Naive thymus-derived CD4-positive, alpha-beta T cell (primary cell): Measurements from ENCODE around the gene SCYGR6. TPM values are rescaled to one million over a fixed set of nuclear protein-coding genes. Genes with fewer than 3 reads are reported as not detected.
"Not testable (repeated sequence)": the region's sequence is repeated elsewhere in the genome, so short reads cannot be mapped to it uniquely, and the experiment has no call there.

Experiments
- ATAC-seq: fragments of 150-1000 bp; cut with Tn5 transposase; 2 replicates; pipeline ENCODE4 v1.10.0; 2021; ENCODE audit warnings: mild to moderate bottlenecking, moderate library complexity
- CTCF ChIA-PET: fragments of 350-600 bp; sonication (Branson Sonifier 250); formaldehyde crosslinking; loops from one replicate; lab custom pipeline; 2021; ENCODE audit warnings: antibody characterized with exemption; lab: Charles Lee
- POLR2A ChIA-PET: fragments of 350-600 bp; sonication (Branson Sonifier 250); formaldehyde crosslinking; loops from one replicate; lab custom pipeline; 2021; ENCODE audit warnings: antibody characterized with exemption, inconsistent platforms; lab: Charles Lee
- DNase-seq, 9 donors: peaks; one replicate each; pipeline versions ENCODE4 v3.0.0 to v3.0.0-alpha.2; 2020 to 2022; ENCODE audit warnings: mixed read lengths in 1 of 9
- H3K27ac ChIP-seq: one replicate; pipeline ENCODE4 v1.7.0; 2013; ENCODE audit warnings: mild to moderate bottlenecking, low read depth, low read length, moderate library complexity
- H3K27me3 ChIP-seq, 2 donors: one replicate each; pipeline ENCODE4 v1.7.0; 2013; ENCODE audit warnings: low read length in 2 of 2, mild to moderate bottlenecking in 2 of 2, moderate library complexity in 2 of 2; ENCODE audit not compliant: control insufficient read depth in 2 of 2, insufficient read depth in 2 of 2
- H3K36me3 ChIP-seq, 3 experiments: 1 replicate in 2 of 3; 2 replicates in 1 of 3; pipeline ENCODE4 v1.7.0; 2013; ENCODE audit warnings: low read length in 3 of 3, mild to moderate bottlenecking in 3 of 3, moderate library complexity in 1 of 3; ENCODE audit not compliant: insufficient read depth in 3 of 3, control insufficient read depth in 2 of 3
- H3K4me1 ChIP-seq, 2 donors: one replicate each; pipeline ENCODE4 v1.7.0; 2013; ENCODE audit warnings: low read length in 2 of 2, mild to moderate bottlenecking in 2 of 2, moderate library complexity in 1 of 2; ENCODE audit not compliant: control insufficient read depth in 2 of 2, insufficient read depth in 2 of 2
- H3K4me3 ChIP-seq: 2 replicates; pipeline ENCODE4 v1.7.0; 2013; ENCODE audit warnings: mild to moderate bottlenecking, low read length
- H3K9me3 ChIP-seq, 3 experiments: 1 replicate in 2 of 3; 2 replicates in 1 of 3; pipeline ENCODE4 v1.7.0; 2013; ENCODE audit warnings: low read length in 3 of 3; ENCODE audit not compliant: control insufficient read depth in 2 of 3
- H3K27ac Mint-ChIP-seq, 9 donors: one replicate each; pipeline ENCODE4 v1.8.0; 2020 to 2022; ENCODE audit warnings: mixed read lengths in 9 of 9, mild to moderate bottlenecking in 8 of 9, moderate library complexity in 5 of 9, inconsistent platforms in 2 of 9
- H3K27me3 Mint-ChIP-seq, 5 donors: one replicate each; pipeline ENCODE4 v1.8.0; 2021 to 2022; ENCODE audit warnings: mixed read lengths in 5 of 5, mild to moderate bottlenecking in 1 of 5
- H3K36me3 Mint-ChIP-seq, 5 donors: one replicate each; pipeline ENCODE4 v1.8.0; 2020 to 2022; ENCODE audit warnings: mixed read lengths in 5 of 5, mild to moderate bottlenecking in 3 of 5, inconsistent platforms in 1 of 5
- H3K4me1 Mint-ChIP-seq, 7 donors: one replicate each; pipeline ENCODE4 v1.8.0; 2020 to 2022; ENCODE audit warnings: mixed read lengths in 7 of 7, mild to moderate bottlenecking in 3 of 7, inconsistent platforms in 1 of 7
- H3K4me3 Mint-ChIP-seq, 10 donors: one replicate each; pipeline ENCODE4 v1.8.0; 2020 to 2022; ENCODE audit warnings: mild to moderate bottlenecking in 10 of 10, mixed read lengths in 10 of 10, moderate library complexity in 6 of 10, inconsistent platforms in 2 of 10
- H3K9me3 Mint-ChIP-seq, 11 donors: one replicate each; pipeline ENCODE4 v1.8.0; 2020 to 2022; ENCODE audit warnings: mixed read lengths in 11 of 11, mild to moderate bottlenecking in 4 of 11, inconsistent platforms in 1 of 11, moderate library complexity in 1 of 11
- intact Hi-C, 2 donors: fragments of 100-400 bp; cut with micrococcal nuclease; formaldehyde crosslinking; loops; one replicate each; pipeline ENCODE4 v1.15.1; 2023
- polyA plus RNA-seq, 2 donors: library from polyadenylated mRNA; unstranded; fragments of 300-500 nt; fragmentation: Illumina TruSeq; gene quantifications; one replicate each; pipeline ENCODE4 v1.2.3, GENCODE V29; 2021
- total RNA-seq, 6 experiments: library from RNA in 5 of 6; stranded (reverse) in 5 of 6; gene quantifications; 1 replicate in 5 of 6; 2 replicates in 1 of 6; pipeline ENCODE4 v1.2.3 and lab custom pipeline; 2021 to 2026

SCYGR6 gene
- total and polyA plus RNA-seq, 7 experiments from 2014 or later, result not detected

DNA sequence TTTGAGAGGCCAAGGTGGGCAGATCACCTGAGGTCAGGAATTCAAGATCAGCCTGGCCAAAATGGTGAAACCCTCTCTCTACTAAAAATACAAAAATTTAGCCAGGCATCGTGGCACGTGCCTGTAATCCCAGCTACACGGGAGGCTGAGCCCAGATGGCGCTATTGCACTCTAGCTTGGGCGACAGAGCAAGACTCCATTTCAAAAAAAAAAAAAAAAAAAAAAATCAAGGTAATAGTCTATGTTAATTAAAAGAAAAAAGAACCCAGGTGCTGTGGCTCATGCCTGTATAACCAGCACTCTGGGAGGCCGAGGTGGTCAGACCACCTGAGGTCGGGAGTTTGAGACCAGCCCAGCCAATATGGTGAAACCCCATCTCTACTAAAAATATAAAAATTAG, 16.1 kb upstream of the SCYGR6 start:
- intact Hi-C loops, H3K36me3 Mint-ChIP-seq, H3K4me1 Mint-ChIP-seq, H3K27me3 ChIP-seq, CTCF ChIA-PET, H3K4me3 ChIP-seq, H3K27ac ChIP-seq, H3K4me1 ChIP-seq, H3K27ac Mint-ChIP-seq, H3K9me3 ChIP-seq, H3K36me3 ChIP-seq, POLR2A ChIA-PET, DNase-seq, H3K9me3 Mint-ChIP-seq, H3K4me3 Mint-ChIP-seq, ATAC-seq: not testable (repeated sequence)
- peaks cover 0 to 38% (median 2%) of the 10 kb centered on the region in 5 donors for H3K27me3 Mint-ChIP-seq

DNA sequence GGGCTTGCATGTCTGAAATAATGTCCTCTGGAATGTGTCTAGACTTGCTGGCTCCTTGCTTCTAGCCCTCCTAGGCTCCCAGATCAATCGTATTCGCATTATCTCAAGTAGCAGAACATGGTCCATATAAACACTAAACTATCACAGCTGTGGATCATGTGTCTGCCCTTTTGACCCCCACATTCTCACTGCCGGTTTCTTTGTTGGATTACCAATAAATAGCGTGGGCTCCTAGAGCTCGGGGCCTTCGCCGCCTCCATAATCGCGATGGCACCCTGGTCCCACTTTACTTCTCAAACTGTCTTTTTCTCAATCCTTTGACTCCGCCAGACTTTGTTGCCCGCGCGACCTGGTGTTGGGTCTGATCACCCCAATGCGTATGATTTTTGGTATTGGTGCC, 14.8 kb upstream of the SCYGR6 start:
- CTCF ChIA-PET, result no interaction called here

DNA sequence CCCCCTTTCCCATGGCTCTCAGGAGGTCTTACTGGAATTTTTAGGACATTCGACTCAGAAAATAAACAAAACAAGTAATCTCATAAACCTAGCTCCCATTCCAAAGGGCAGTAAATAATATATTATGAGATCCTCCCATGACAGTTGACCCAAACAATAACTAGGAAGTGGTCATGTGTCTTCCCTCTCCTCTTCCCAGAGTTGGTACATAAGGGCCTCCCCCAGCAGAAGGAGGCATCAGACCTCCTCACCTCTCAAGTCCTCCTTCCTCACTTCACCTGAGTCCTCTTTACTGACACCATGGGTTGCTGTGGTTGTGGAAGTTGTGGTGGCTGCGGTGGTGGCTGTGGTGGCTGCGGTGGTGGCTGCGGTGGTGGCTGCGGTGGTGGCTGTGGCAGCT, 3.5 kb upstream of the SCYGR6 start, which contains the start of gene SCYGR7:
SCYGR7 (plus strand) TSS at position 301 of the 400 bp plus-strand sequence; CDS start at position 301, 0 bp downstream.
- no peak for DNase-seq
- H3K36me3 Mint-ChIP-seq, result no peaks in the 10 kb centered on the region
- Histone ChIP-seq H3K4me3 (no peak within 1 kb of the TSS), H3K36me3 (no peaks in the 10 kb centered on the region), H3K9me3 (no peaks in the 10 kb centered on the region), H3K27ac (no peak within 1 kb of the TSS), H3K4me1 (no peaks in the 10 kb centered on the region), H3K27me3 (no peaks in the 10 kb centered on the region)
- H3K4me1 Mint-ChIP-seq, result peaks cover 0 to 2% (median 0%) of the 10 kb centered on the region in 7 donors
- no peak for ATAC-seq
- no peak within 1 kb of the TSS for H3K4me3 Mint-ChIP-seq
- peaks cover 1 to 31% (median 19%) of the 10 kb centered on the region in 5 donors for H3K27me3 Mint-ChIP-seq
- ChIA-PET CTCF (no interaction called here), POLR2A (no interaction called here)
- intact Hi-C loops, result no loop called here
- H3K9me3 Mint-ChIP-seq, result peaks cover 0 to 3% (median 0%) of the 10 kb centered on the region in 11 donors
- no peak within 1 kb of the TSS for H3K27ac Mint-ChIP-seq

More for the DNA sequence above, 14.8 kb upstream of the SCYGR6 start:
- no peaks in the 10 kb centered on the region for H3K9me3 ChIP-seq
- H3K27me3 ChIP-seq, result no peaks in the 10 kb centered on the region
- intact Hi-C loops, result no loop called here
- DNase-seq (no peak), ATAC-seq (no peak)
- H3K27ac Mint-ChIP-seq, result no peak overlapping the region
- H3K4me3 ChIP-seq, result no peak overlapping the region
- H3K9me3 Mint-ChIP-seq, result peaks cover 0 to 4% (median 0%) of the 10 kb centered on the region in 11 donors
- no peak overlapping the region for H3K4me3 Mint-ChIP-seq
- POLR2A ChIA-PET, result no interaction called here
- no peaks in the 10 kb centered on the region for H3K4me1 ChIP-seq
- H3K4me1 Mint-ChIP-seq, result no peaks in the 10 kb centered on the region
- H3K36me3 ChIP-seq, result no peaks in the 10 kb centered on the region
- no peaks in the 10 kb centered on the region for H3K36me3 Mint-ChIP-seq
- no peak overlapping the region for H3K27ac ChIP-seq
- H3K27me3 Mint-ChIP-seq, result peaks cover 0 to 34% (median 2%) of the 10 kb centered on the region in 5 donors

DNA sequence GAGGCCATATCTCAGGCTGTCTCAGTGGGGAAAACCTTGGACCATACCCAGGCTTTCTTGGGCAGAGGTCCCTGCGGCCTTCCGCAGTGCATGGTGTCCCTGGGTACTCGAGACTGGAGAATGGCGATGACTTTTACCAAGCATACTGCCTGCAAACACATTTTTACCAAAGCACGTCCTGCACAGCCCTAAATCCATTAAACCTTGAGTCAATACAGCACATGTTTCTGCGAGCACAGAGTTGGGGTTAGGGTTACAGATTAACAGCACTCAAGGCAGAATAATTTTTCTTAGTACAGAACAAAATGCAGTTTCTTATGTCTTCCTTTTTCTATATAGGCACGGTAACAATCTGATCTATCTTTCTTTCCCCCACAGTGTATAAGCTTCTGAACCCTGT, 1.7 kb downstream of the SCYGR6 start:
- H3K9me3 ChIP-seq, H3K36me3 ChIP-seq, CTCF ChIA-PET, DNase-seq, H3K4me3 ChIP-seq, H3K4me1 Mint-ChIP-seq, H3K27ac Mint-ChIP-seq, H3K4me3 Mint-ChIP-seq, H3K9me3 Mint-ChIP-seq, H3K27ac ChIP-seq, intact Hi-C loops, H3K36me3 Mint-ChIP-seq, ATAC-seq, POLR2A ChIA-PET, H3K4me1 ChIP-seq, H3K27me3 ChIP-seq: not testable (repeated sequence)
- peaks cover 0 to 36% (median 31%) of the 10 kb centered on the region in 5 donors for H3K27me3 Mint-ChIP-seq

DNA sequence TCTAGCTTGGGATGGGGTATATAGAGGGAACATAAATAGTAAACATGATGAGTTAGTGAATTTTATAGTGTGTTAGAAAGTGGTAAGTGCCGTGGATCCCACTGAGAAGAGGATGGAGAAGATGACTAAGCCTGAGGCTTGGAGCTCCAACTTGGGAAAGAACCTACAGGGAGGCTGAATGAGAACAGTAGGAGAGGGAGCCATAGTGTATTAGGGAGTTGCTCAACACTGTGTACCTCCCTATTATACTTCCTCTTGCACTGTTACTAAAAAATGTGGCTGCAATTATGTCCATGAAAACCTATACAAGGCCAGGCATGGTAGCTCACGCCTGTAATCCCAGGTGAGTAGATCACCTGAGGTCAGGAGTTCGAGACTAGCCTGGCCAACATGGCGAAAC, 3.9 kb downstream of the SCYGR6 start:
- no peaks in the 10 kb centered on the region for H3K36me3 ChIP-seq
- H3K27me3 ChIP-seq, result peaks cover 0 to 3% of the 10 kb centered on the region in 2 donors
- no peak overlapping the region for H3K4me3 ChIP-seq
- Mint-ChIP-seq H3K9me3 (peaks cover 0 to 2% (median 0%) of the 10 kb centered on the region in 11 donors), H3K27ac (no peak overlapping the region), H3K27me3 (peaks cover 13 to 48% (median 39%) of the 10 kb centered on the region in 5 donors), H3K4me1 (peaks cover 0 to 7% (median 0%) of the 10 kb centered on the region in 7 donors), H3K4me3 (no peak overlapping the region), H3K36me3 (no peaks in the 10 kb centered on the region)
- no peak overlapping the region for H3K27ac ChIP-seq
- DNase-seq (no peak), ATAC-seq (no peak)
- POLR2A ChIA-PET, result no interaction called here
- intact Hi-C loops, result no loop called here
- no peaks in the 10 kb centered on the region for H3K4me1 ChIP-seq
- H3K9me3 ChIP-seq, result no peaks in the 10 kb centered on the region
- CTCF ChIA-PET, result no interaction called here

DNA sequence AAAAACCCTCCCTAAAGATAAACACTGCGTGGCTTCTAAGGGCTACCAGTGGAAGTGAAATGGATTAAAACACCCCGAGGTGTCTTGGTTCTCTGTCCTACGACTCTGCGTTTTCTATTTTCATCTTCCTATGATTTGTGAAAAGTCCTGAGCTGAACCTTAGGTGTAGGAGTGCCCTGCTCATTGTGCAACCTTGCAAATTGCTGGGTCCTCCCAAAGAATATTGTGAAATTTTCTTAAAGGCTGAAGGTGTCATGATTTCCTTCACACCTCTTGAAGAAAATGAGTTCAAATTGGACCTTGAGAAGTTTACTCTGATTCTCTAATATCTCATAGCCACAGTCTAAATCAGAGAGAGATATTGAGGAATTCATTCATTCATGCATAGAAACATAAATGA, 4.9 kb downstream of the SCYGR6 start:
- no peaks in the 10 kb centered on the region for H3K9me3 ChIP-seq
- Mint-ChIP-seq H3K9me3 (peaks cover 0 to 2% (median 0%) of the 10 kb centered on the region in 11 donors), H3K27ac (no peak overlapping the region), H3K27me3 (peaks cover 15 to 48% (median 39%) of the 10 kb centered on the region in 5 donors), H3K4me1 (peaks cover 0 to 7% (median 0%) of the 10 kb centered on the region in 7 donors), H3K36me3 (no peaks in the 10 kb centered on the region), H3K4me3 (no peak overlapping the region)
- no peaks in the 10 kb centered on the region for H3K36me3 ChIP-seq
- no peak overlapping the region for H3K27ac ChIP-seq
- ChIA-PET POLR2A (no interaction called here), CTCF (no interaction called here)
- DNase-seq, result no peak
- no peak for ATAC-seq
- H3K4me3 ChIP-seq, result no peak overlapping the region
- intact Hi-C loops, result no loop called here
- no peaks in the 10 kb centered on the region for H3K4me1 ChIP-seq
- peaks cover 0 to 3% of the 10 kb centered on the region in 2 donors for H3K27me3 ChIP-seq
